ENCODE measurements around the gene MYO1E.

GRCh38 chr15:59210186-59210585 is 162.5 kb downstream of the MYO1E start:
- TF ChIP-seq, protein P1, sequence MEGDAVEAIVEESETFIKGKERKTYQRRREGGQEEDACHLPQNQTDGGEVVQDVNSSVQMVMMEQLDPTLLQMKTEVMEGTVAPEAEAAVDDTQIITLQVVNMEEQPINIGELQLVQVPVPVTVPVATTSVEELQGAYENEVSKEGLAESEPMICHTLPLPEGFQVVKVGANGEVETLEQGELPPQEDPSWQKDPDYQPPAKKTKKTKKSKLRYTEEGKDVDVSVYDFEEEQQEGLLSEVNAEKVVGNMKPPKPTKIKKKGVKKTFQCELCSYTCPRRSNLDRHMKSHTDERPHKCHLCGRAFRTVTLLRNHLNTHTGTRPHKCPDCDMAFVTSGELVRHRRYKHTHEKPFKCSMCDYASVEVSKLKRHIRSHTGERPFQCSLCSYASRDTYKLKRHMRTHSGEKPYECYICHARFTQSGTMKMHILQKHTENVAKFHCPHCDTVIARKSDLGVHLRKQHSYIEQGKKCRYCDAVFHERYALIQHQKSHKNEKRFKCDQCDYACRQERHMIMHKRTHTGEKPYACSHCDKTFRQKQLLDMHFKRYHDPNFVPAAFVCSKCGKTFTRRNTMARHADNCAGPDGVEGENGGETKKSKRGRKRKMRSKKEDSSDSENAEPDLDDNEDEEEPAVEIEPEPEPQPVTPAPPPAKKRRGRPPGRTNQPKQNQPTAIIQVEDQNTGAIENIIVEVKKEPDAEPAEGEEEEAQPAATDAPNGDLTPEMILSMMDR (conservative IDR thresholded peaks at IDR 0.05; ENCODE audit: low read length): no peak
- no peak for TF ChIP-seq EZH2phosphoT487 (IDR thresholded peaks at IDR 0.05; ENCODE audit: borderline replicate concordance, low read depth, low read length)

Measured in OCI-LY7 (cell line).